Psoas muscle (tissue), 8 donors: ENCODE measurements around the gene NR5A1. TPM values are rescaled to one million over a fixed set of nuclear protein-coding genes. Genes with fewer than 3 reads are reported as not detected.
A peak's percentile ranks its signal among the peaks of the same experiment; 100 is the strongest.

ENCODE experiments used
- ATAC-seq, 4 donors: fragments of 200-7000 bp; cut with Tn5 transposase; one replicate each; pipeline ENCODE4 v1.9.1; 2020; ENCODE audit warnings: moderate library complexity in 3 of 4, mild to moderate bottlenecking in 2 of 4
- DNase-seq, 2 donors: peaks; one replicate each; pipeline ENCODE4 v3.0.0-alpha.2; 2020
- H3K27ac ChIP-seq: fragments of 200-600 bp; one replicate; pipeline ENCODE4 v1.8.0; 2022
- H3K27me3 ChIP-seq, 3 donors: fragments of 200-600 bp in 1 of 3; one replicate each; pipeline versions ENCODE4 v1.6.1 to v1.8.0; 2013 to 2022; ENCODE audit warnings: low read length in 2 of 3, mild to moderate bottlenecking in 2 of 3, moderate library complexity in 1 of 3; ENCODE audit not compliant: insufficient read depth in 3 of 3
- H3K36me3 ChIP-seq, 2 donors: fragments of 200-600 bp in 1 of 2; one replicate each; pipeline versions ENCODE4 v1.6.1 to v1.8.0; 2013 to 2022; ENCODE audit warnings: low read depth in 1 of 2, mild to moderate bottlenecking in 1 of 2, moderate library complexity in 1 of 2; ENCODE audit not compliant: insufficient read depth in 1 of 2
- H3K4me1 ChIP-seq: fragments of 200-600 bp; one replicate; pipeline ENCODE4 v1.8.0; 2022
- H3K4me3 ChIP-seq: fragments of 200-600 bp; one replicate; pipeline ENCODE4 v1.8.0; 2022; ENCODE audit warnings: mild to moderate bottlenecking
- H3K9me3 ChIP-seq: fragments of 200-600 bp; one replicate; pipeline ENCODE4 v1.8.0; 2022
- WGBS, 3 donors: extraction: QIAGEN DNeasy Blood & Tissue Kit; methylation state at CpG; one replicate each; pipeline versions ENCODE4 v1.1.6 to v1.1.7; 2013; 5-methylcytosine and 5-hydroxymethylcytosine counted together
- intact Hi-C, 2 donors: fragments of 100-400 bp; cut with DNase I; formaldehyde crosslinking; loops; one replicate each; pipeline versions ENCODE4 v1.11.0 to v1.14.2; 2022
- polyA plus RNA-seq, 3 donors: library from polyadenylated mRNA; stranded (reverse); fragments of 200-250 nt; gene quantifications; one replicate each; pipeline ENCODE4 v1.2.3, GENCODE V29; 2013
- total RNA-seq, 4 donors: library from RNA; stranded (reverse); fragmentation: NEBNext Ultra II Directional in 2 of 4; extraction: Animal tissue kit (Norgen Biotek cat#: 25700) in 2 of 4; gene quantifications; one replicate each; pipeline versions ENCODE4 v1.2.1 to v1.2.4, GENCODE V29; 2021 to 2023
- TF ChIP-seq, protein P1 (sequence below): fragments of 200-600 bp; IDR thresholded peaks from one replicate; pipeline ENCODE4 v1.8.0; 2022; ENCODE audit warnings: antibody characterized with exemption
- donor health status: healthy with polysubstance abuse.
- donor health status: DM: no; HTN: no; CAD: no; lungs with moderate emphysema.
- donor health status: Bipolar disorder and iron deficiency.
- donor health status: healthy.
- donor health status: DM: yes; HTN: yes; CAD: no.
- donor health status: DM: no; HTN: no; CAD: no.
- donor health status: DM: no; HTN: no; CAD: no.
- donor health status: DM: yes; HTN: yes; CAD: no.

NR5A1 gene
- total and polyA plus RNA-seq, 7 donors, result 0.01 to 0.75 (median 0.35) TPM; not detected in 3

DNA sequence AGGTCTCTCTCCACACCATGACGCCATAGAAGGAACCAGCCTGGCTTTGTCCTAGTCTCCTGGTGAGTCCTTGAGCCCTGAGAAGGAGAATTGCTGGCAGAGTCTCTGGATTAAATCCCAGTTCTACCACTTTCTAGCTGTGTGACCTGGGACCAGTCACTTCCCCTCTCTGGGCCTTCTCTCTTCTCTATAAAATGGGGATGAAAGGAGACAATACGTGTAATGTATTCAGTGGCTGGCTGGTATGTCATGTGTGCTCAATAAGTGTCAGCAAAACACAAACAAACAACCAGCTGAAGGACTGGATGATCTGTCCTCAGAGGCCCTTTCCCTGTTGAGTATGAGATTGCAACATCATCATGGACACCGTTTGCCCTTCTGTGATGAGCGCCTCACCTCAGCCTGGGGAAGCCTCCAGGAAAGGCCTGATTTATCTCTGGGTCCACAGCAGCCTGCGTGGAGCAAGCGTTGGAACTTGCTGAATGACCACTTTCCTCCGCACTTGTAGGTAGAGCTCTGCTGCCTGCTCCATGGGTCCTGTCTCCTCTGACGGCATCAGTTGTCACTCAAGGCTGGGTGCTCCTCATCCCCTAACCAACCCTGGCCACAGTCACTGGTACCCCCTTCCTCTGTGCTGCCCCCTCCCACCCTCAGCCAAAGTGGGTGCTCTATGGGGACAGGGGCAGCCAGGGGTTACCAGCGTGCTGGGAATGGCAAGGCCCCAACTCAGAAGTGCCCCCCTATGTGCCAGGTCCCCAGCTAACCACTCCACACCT lies 3.6 kb upstream of the NR5A1 start:
- no peaks in the 10 kb centered on the region for H3K36me3 ChIP-seq
- no peaks in the 10 kb centered on the region for H3K9me3 ChIP-seq
- H3K4me1 ChIP-seq, result no peaks in the 10 kb centered on the region
- intact Hi-C loops, result no loop called here
- H3K27me3 ChIP-seq, result peaks cover 0 to 31% (median 4%) of the 10 kb centered on the region in 3 donors
- 77 to 82% (median 78%) methylated on average over 9 of the region's 9 CpGs for WGBS, 3 donors
- TF ChIP-seq, protein P1, sequence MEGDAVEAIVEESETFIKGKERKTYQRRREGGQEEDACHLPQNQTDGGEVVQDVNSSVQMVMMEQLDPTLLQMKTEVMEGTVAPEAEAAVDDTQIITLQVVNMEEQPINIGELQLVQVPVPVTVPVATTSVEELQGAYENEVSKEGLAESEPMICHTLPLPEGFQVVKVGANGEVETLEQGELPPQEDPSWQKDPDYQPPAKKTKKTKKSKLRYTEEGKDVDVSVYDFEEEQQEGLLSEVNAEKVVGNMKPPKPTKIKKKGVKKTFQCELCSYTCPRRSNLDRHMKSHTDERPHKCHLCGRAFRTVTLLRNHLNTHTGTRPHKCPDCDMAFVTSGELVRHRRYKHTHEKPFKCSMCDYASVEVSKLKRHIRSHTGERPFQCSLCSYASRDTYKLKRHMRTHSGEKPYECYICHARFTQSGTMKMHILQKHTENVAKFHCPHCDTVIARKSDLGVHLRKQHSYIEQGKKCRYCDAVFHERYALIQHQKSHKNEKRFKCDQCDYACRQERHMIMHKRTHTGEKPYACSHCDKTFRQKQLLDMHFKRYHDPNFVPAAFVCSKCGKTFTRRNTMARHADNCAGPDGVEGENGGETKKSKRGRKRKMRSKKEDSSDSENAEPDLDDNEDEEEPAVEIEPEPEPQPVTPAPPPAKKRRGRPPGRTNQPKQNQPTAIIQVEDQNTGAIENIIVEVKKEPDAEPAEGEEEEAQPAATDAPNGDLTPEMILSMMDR, result no peak
- H3K4me3 ChIP-seq, result no peak overlapping the region
- DNase-seq (no peak), ATAC-seq (no peak)
- H3K27ac ChIP-seq, result no peak overlapping the region

DNA sequence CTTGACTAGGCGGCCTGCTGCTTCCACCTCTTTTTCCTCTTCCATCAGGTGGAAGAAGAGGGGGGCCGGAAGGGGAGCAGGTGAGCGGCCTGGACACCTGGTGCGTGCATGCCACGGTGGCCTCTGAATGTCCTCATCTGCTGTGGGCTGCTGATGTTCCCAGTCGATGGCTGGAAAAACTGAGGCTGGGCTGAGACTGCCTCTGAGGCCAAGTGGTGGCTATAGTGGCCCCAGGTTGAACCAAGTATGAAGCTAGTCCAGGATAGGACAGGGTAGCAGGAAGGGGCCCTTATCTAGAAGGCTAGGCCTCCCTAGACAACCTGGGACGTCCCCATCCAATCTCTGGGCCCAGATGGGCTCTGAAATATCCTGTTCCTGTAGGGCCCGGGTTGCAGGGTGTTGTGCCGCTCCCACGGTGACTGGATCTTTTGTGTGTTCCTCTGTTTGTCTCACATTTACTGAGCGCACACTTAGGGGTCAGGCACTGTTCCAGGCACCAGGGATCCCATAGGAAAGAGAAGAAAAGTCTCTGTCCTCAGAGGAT lies 753 bp upstream of the NR5A1 start:
- H3K36me3 ChIP-seq, result no peaks in the 10 kb centered on the region
- ATAC-seq (no peak), DNase-seq (no peak)
- H3K27me3 ChIP-seq, result peaks cover 0 to 52% (median 26%) of the 10 kb centered on the region in 3 donors
- no peaks in the 10 kb centered on the region for H3K9me3 ChIP-seq
- WGBS, 3 donors, result 88 to 94% (median 89%) methylated on average over 11 of the region's 11 CpGs
- no peak overlapping the region for H3K4me3 ChIP-seq
- intact Hi-C loops, result no loop called here
- H3K4me1 ChIP-seq, result no peaks in the 10 kb centered on the region
- TF ChIP-seq, protein P1, result no peak
- H3K27ac ChIP-seq, result no peak overlapping the region

DNA sequence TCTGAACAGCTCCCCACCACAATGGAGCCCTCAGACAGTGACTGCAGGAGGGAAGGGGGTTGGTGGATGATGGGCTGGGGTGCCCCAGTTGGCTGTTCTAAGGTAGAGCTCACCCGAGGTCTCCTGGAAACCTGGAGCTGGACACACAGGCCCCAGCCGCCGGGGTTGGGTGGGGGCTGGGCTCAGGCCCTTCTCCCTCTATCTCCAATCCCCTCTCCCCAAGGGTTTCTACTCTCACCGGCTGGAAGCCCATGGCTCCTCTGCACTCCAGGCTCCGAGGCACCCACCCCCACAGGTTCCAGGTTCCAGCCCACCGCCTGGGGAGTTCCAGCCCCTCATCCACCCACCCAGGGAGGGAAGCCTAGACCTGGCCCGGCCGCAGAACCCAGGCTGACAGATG lies 766 bp downstream of the NR5A1 start:
- intact Hi-C loops, result no loop called here
- ATAC-seq, result no peak
- no peaks in the 10 kb centered on the region for H3K4me1 ChIP-seq
- H3K9me3 ChIP-seq, result no peaks in the 10 kb centered on the region
- no peak overlapping the region for H3K4me3 ChIP-seq
- TF ChIP-seq, protein P1, result no peak
- H3K27ac ChIP-seq, result no peak overlapping the region
- peaks cover 0 to 52% (median 31%) of the 10 kb centered on the region in 3 donors for H3K27me3 ChIP-seq
- 80 to 87% (median 86%) methylated on average over 8 of the region's 8 CpGs for WGBS, 3 donors
- no peak for DNase-seq
- no peaks in the 10 kb centered on the region for H3K36me3 ChIP-seq

DNA sequence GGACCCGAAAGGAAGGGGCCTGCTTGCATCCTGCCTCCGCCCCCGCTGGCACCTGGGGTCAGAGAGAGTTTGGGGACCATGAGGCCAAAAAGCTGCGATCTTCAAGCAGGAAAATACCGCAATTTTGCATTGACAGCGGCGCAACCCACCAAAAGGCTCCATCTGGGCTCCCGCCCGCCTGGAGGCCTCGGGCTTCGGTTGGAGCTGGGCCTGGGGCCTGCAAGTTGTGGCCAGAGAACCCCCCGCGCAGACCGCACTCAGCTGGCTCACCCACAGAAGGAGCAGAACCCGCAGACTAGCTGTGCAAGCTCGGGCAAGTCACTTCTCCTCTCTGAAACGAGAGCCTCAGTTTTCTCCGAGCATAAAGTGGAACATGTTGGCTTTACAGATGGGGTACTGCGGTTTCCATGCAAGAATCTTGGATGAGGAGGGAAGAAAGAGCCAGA lies 1.3 kb downstream of the NR5A1 start:
- TF ChIP-seq, protein P1, result no peak
- Histone ChIP-seq H3K9me3 (no peaks in the 10 kb centered on the region), H3K27ac (no peak overlapping the region), H3K27me3 (peaks cover 0 to 53% (median 31%) of the 10 kb centered on the region in 3 donors), H3K4me1 (no peaks in the 10 kb centered on the region), H3K36me3 (no peaks in the 10 kb centered on the region), H3K4me3 (no peak overlapping the region)
- DNase-seq, result peak in 1 of 2 donors; percentile 30
- intact Hi-C loops, result no loop called here
- WGBS, 3 donors, result 79 to 89% (median 86%) methylated on average over 19 of the region's 19 CpGs
- no peak for ATAC-seq
